ENCODE data around the gene SLC19A1. TPM values are rescaled to one million over a fixed set of nuclear protein-coding genes. Genes with fewer than 3 reads are reported as not detected.
A peak's percentile ranks its signal among the peaks of the same experiment; 100 is the strongest.

Gene SLC19A1
- total RNA-seq, 1 donor from 2014 or later, result 6.5 TPM

- Mint-ChIP-seq H3K27me3 (ENCODE audit: low read depth) (no peaks in the 10 kb centered on the region), H3K4me3 (ENCODE audit: unreplicated experiment) (no peak overlapping the region), H3K36me3 (ENCODE audit: low read depth) (peaks cover 16% of the 10 kb centered on the region), H3K4me1 (ENCODE audit: low read depth) (peaks cover 11% of the 10 kb centered on the region), H3K27ac (ENCODE audit: unreplicated experiment) (no peak overlapping the region), H3K9me3 (ENCODE audit: low read depth) (no peaks in the 10 kb centered on the region)
- DNase-seq (ENCODE audit: low spot score), result peak; percentile 60
- TF ChIP-seq CTCF (IDR thresholded peaks at IDR 0.05), result no peak
These were observed 56.4 kb downstream of the SLC19A1 start for GRCh38 chr21:45485686-45486442.

- no peak for TF ChIP-seq CTCF (IDR thresholded peaks at IDR 0.05)
- peak; percentile 21 for DNase-seq (ENCODE audit: low spot score)
- no peaks in the 10 kb centered on the region for H3K27me3 Mint-ChIP-seq (ENCODE audit: low read depth)
- H3K36me3 Mint-ChIP-seq (ENCODE audit: low read depth), result peaks cover 18% of the 10 kb centered on the region
- peaks cover 12% of the 10 kb centered on the region for H3K4me1 Mint-ChIP-seq (ENCODE audit: low read depth)
- no peaks in the 10 kb centered on the region for H3K9me3 Mint-ChIP-seq (ENCODE audit: low read depth)
- no peak overlapping the region for H3K4me3 Mint-ChIP-seq (ENCODE audit: unreplicated experiment)
- no peak overlapping the region for H3K27ac Mint-ChIP-seq (ENCODE audit: unreplicated experiment)
These were observed 57.9 kb downstream of the SLC19A1 start for GRCh38 chr21:45484318-45484717.

GRCh38 chr21:45482899-45483821 is 59.1 kb downstream of the SLC19A1 start:
- no peaks in the 10 kb centered on the region for H3K27me3 Mint-ChIP-seq (ENCODE audit: low read depth)
- peak overlapping the region; percentile 12 for H3K27ac Mint-ChIP-seq (ENCODE audit: unreplicated experiment)
- no peaks in the 10 kb centered on the region for H3K9me3 Mint-ChIP-seq (ENCODE audit: low read depth)
- no peak for TF ChIP-seq CTCF (IDR thresholded peaks at IDR 0.05)
- H3K4me1 Mint-ChIP-seq (ENCODE audit: low read depth), result peaks cover 17% of the 10 kb centered on the region
- peaks cover 26% of the 10 kb centered on the region for H3K36me3 Mint-ChIP-seq (ENCODE audit: low read depth)
- H3K4me3 Mint-ChIP-seq (ENCODE audit: unreplicated experiment), result no peak overlapping the region
- DNase-seq (ENCODE audit: low spot score), result peak; percentile 85

- Mint-ChIP-seq H3K4me1 (ENCODE audit: low read depth) (peaks cover 13% of the 10 kb centered on the region), H3K4me3 (ENCODE audit: unreplicated experiment) (no peak overlapping the region), H3K36me3 (ENCODE audit: low read depth) (peaks cover 28% of the 10 kb centered on the region), H3K9me3 (ENCODE audit: low read depth) (no peaks in the 10 kb centered on the region), H3K27me3 (ENCODE audit: low read depth) (no peaks in the 10 kb centered on the region), H3K27ac (ENCODE audit: unreplicated experiment) (no peak overlapping the region)
- TF ChIP-seq CTCF (IDR thresholded peaks at IDR 0.05), result no peak
- DNase-seq (ENCODE audit: low spot score), result no peak
These were observed 60.0 kb downstream of the SLC19A1 start for GRCh38 chr21:45481977-45482898.
